AG09309 (cell line): Measurements from ENCODE around the gene ITGA2.

ENCODE experiments used
- DNase-seq: peaks from one replicate; pipeline ENCODE4 v3.0.0-alpha.2; 2010; ENCODE audit warnings: low read depth
- H3K4me3 ChIP-seq: 2 replicates; pipeline ENCODE4 v1.5.1; 2011; ENCODE audit warnings: mild to moderate bottlenecking, low read depth, low read length, moderate library complexity; ENCODE audit not compliant: control insufficient read depth
- CTCF ChIP-seq: IDR thresholded peaks from 2 replicates; pipeline ENCODE4 v1.5.1; 2011; ENCODE audit warnings: mild to moderate bottlenecking, low read depth, low read length, inconsistent platforms; ENCODE audit not compliant: insufficient read depth, control insufficient read depth; ENCODE audit errors: missing control alignments

ITGA2 gene

DNA sequence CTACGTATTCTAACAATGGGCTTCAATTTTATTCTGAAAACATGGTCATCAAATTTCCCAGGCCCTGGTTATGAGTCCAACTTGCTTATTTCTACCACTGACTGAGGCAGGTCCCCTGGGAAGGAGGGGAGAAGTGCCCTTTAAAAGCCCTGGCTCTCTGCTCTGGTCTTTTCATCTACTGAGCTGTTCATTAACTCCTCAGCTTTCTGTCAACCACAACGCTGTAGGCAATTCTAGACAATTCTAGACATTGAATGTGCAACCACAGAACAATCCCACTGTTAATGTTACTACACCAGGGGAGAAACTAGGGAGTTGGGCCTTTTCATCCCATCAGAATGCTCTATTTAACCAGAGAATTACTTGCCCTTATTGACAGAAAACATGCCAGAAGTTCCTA lies 110.4 kb downstream of the ITGA2 start:
- no peak overlapping the region for H3K4me3 ChIP-seq
- DNase-seq = no peak
- TF ChIP-seq CTCF = no peak

- TF ChIP-seq CTCF = no peak
- no peak overlapping the region for H3K4me3 ChIP-seq
- DNase-seq = no peak
Observed at GRCh38 chr5:53100606-53101005, 111.5 kb downstream of the ITGA2 start.

- no peak for DNase-seq
- no peak for TF ChIP-seq CTCF
- H3K4me3 ChIP-seq = no peak overlapping the region
Observed at GRCh38 chr5:53105611-53106300, 116.6 kb downstream of the ITGA2 start.

DNA sequence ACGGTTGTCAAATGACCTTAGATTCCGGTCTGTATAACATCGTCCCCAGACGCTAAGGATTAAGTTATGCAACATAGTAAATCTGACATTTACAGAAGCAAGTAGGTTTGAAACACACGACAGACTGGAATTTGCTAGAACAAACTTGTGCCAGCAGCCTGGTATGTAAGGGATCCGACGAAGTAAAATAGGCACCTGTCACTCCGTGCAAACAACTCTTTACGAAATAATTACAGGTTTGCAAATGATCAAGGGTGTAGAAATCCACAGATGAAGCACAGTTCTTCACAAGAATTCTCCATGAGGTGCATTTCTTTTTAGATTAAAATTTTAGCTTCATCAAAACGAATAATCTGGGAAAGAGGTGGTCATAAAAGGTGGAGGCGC lies 119.9 kb downstream of the ITGA2 start:
- DNase-seq = no peak
- TF ChIP-seq CTCF = no peak
- H3K4me3 ChIP-seq = peak overlapping the region; percentile 77

GRCh38 chr5:53109443-53110127 lies 120.4 kb downstream of the ITGA2 start, which contains the start of gene MOCS2:
TSS of gene MOCS2 (minus strand) at chr5:53109757. CDS start at chr5:53107174, 2,583 bp downstream.
- peak; percentile 46 for DNase-seq
- TF ChIP-seq CTCF = no peak
- peak within 1 kb of the TSS; percentile 77 for H3K4me3 ChIP-seq

GRCh38 chr5:53110156-53110555 lies 121.0 kb downstream of the ITGA2 start:
- no peak for DNase-seq
- H3K4me3 ChIP-seq = peak overlapping the region; percentile 77
- no peak for TF ChIP-seq CTCF
